Fibroblast of mammary gland (primary cell): Measurements from ENCODE around the gene PLXNB1.

Experiments
- DNase-seq: peaks from one replicate; pipeline ENCODE4 v3.0.0-alpha.2; 2010; ENCODE audit warnings: low read depth
- H3K4me3 ChIP-seq: 2 replicates; pipeline ENCODE4 v1.5.1; 2011; ENCODE audit warnings: low read depth, mild to moderate bottlenecking, low read length, moderate library complexity; ENCODE audit not compliant: control insufficient read depth
- CTCF ChIP-seq: conservative IDR thresholded peaks from 2 replicates; pipeline ENCODE4 v1.5.1; 2011; ENCODE audit warnings: low read depth, low read length, inconsistent platforms; ENCODE audit not compliant: control insufficient read depth, insufficient read depth

PLXNB1 gene

DNA sequence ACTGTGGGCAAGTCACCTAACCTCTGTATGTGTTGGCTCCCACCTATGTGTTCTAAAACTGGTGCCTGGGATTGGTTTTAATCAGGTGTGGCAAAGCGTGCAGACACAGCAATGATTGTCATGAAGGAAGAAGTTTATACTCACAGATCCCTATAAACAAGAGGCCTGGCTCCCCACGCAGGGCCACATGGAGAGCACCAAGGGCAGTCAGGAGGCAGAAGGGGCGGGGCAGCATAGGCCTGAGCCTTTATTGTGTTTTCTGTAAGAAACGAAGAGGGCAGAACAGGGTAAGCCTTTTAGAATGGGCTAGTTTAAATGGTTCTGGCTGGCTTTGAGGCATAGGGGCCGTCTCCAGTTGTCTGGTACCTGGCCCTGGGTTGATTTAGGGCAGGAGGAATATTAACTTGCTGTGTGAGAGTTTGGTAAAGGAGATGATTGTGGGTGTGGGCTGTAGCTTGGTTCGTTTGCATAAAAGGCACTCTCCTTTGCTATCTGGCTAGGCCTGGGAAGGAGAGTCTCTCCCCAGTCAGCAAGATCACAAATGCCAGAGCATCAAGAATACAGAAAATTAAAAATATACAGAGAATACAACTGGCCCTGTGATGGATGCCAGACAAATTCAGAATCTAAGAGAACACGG, 60.1 kb downstream of the PLXNB1 start:
- DNase-seq = no peak
- no peak for TF ChIP-seq CTCF
- no peak overlapping the region for H3K4me3 ChIP-seq

- TF ChIP-seq CTCF = no peak
- no peak overlapping the region for H3K4me3 ChIP-seq
- no peak for DNase-seq
Measured at GRCh38 chr3:48367201-48367600, 62.7 kb downstream of the PLXNB1 start.

DNA sequence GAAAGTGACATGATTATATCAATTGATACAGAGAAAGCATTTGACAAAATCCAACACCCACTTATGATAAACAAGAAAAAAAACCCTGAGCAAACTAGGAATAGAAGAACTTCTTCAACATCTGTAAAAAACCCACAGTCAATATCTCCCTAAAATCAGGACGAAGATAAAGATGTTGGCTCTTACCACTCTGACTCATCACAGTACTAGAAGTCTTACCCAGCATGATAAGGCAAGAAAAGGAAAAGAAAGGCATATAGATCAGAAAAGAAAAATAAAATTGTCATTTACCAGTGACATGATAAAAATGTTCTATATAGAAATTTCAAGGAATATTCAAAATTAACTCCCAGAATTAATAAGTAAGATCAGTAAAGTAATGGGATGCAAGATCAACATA, 65.0 kb downstream of the PLXNB1 start:
- TF ChIP-seq CTCF = no peak

DNA sequence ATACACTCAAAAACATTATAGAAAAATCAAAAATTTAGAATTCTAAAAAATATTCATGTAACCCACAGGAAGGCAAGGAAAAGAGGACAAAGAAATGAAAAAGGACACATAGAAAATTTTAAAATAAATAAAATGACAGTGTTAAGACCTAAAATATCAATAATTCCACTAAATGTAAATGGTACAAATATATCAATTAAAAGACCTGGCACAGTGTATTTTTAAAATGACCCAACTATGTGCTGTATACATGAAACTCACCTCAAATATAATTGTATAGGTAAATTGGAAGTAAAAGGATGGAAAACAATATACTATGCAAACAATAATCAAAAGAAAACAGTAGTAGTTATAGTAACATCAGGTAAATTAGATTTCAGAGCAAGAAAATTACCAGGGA, 68.0 kb downstream of the PLXNB1 start:
- no peak overlapping the region for H3K4me3 ChIP-seq
- no peak for DNase-seq
- TF ChIP-seq CTCF = no peak

More for the DNA sequence above, 65.0 kb downstream of the PLXNB1 start:
- no peak overlapping the region for H3K4me3 ChIP-seq
- DNase-seq = no peak

- no peak for TF ChIP-seq CTCF
- no peak for DNase-seq
Measured at GRCh38 chr3:48356419-48356818, 73.5 kb downstream of the PLXNB1 start.

DNA sequence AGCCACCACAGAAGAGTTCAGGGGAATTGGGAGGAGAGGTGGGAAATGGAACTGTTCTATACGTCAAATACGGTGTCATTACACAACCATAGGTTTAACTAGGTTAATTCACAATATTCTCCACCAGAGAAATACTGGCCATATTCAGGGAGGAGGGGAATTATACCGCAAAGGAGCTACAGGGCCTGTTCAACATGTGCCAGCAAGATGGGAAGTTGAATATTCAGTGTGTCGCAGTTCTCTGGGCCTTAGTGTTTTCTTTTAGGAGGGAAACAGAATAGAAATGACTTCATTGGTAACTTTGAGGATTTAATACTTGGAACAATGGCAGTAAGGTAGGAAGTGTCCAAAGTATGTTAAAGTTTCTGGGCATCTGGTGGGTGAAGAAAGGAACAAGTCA, 75.9 kb downstream of the PLXNB1 start:
- TF ChIP-seq CTCF = no peak
- H3K4me3 ChIP-seq = no peak overlapping the region
- DNase-seq = no peak

More at GRCh38 chr3:48356419-48356818, 73.5 kb downstream of the PLXNB1 start:
- no peak overlapping the region for H3K4me3 ChIP-seq
